Measurements from ENCODE around the gene TBC1D4.
"Not testable (repeated sequence)": the region's sequence is repeated elsewhere in the genome, so short reads cannot be mapped to it uniquely, and the experiment has no call there.

DNA sequence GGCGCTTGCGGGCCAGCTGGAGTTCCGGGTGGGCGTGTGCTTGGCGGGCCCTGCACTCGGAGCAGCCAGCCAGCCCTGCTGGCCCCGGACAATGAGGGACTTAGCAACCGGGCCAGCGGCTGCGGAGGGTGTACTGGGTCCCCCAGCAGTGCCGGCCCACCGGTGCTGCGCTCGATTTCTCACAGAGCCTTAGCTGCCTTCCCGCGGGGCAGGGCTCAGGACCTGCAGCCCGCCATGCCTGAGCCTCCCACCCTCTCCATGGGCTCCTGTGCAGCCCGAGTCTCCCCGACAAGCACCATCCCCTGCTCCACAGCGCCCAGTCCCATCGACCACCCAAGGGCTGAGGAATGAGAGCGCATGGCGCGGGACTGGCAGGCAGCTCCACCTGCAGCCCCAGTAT lies 213.5 kb downstream of the TBC1D4 start:
- TF ChIP-seq CTCF (IDR thresholded peaks at IDR 0.05; ENCODE audit: low read length); EZH2 (optimal IDR thresholded peaks at IDR 0.05; ENCODE audit: low read depth, low read length): not testable (repeated sequence)
